ENCODE results near the gene BOK.

GRCh38 chr2:241563981-241564595, 5.5 kb downstream of the BOK start:
- TF ChIP-seq POLR2A (IDR thresholded peaks at IDR 0.05) (no peak), CTCF (IDR thresholded peaks at IDR 0.05) (no peak)
